ENCODE results near the gene GRB7. TPM values are rescaled to one million over a fixed set of nuclear protein-coding genes. Genes with fewer than 3 reads are reported as not detected.

GRB7 gene
- total and polyA plus RNA-seq, 9 of the 15 experiments (the other 6 are each of a cell fraction or from before 2014, with no cell fraction given) = 0.04 to 6.2 (median 2.2) TPM

DNA sequence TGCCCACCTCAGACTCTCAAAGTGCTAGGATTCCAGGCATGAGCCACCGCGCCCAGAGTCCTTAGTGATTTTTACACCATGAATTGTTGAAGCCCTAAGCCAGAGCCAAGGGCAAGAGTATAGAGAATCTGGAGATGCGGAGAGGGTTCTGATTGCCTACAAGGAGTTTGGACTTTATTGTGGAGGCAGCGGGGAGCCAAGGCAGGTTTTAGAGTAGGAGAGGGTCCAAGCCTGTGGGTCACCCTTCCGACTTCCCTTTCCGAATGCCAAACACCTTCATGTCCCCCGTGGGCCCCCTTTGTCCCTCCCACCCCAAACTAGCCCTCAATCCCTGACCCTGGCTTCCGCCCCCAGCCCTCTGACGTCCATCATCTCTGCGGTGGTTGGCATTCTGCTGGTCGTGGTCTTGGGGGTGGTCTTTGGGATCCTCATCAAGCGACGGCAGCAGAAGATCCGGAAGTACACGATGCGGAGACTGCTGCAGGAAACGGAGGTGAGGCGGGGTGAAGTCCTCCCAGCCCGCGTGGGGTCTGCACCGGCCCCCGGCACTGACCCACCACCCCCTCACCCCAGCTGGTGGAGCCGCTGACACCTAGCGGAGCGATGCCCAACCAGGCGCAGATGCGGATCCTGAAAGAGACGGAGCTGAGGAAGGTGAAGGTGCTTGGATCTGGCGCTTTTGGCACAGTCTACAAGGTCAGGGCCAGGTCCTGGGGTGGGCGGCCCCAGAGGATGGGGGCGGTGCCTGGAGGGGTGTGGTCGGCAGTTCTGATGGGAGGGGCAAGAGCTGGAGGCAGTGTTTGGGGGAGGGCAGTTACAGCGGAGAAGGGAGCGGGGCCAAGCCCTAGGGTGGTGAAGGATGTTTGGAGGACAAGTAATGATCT, 14.5 kb upstream of the GRB7 start (continued):
- TF ChIP-seq, protein P1, sequence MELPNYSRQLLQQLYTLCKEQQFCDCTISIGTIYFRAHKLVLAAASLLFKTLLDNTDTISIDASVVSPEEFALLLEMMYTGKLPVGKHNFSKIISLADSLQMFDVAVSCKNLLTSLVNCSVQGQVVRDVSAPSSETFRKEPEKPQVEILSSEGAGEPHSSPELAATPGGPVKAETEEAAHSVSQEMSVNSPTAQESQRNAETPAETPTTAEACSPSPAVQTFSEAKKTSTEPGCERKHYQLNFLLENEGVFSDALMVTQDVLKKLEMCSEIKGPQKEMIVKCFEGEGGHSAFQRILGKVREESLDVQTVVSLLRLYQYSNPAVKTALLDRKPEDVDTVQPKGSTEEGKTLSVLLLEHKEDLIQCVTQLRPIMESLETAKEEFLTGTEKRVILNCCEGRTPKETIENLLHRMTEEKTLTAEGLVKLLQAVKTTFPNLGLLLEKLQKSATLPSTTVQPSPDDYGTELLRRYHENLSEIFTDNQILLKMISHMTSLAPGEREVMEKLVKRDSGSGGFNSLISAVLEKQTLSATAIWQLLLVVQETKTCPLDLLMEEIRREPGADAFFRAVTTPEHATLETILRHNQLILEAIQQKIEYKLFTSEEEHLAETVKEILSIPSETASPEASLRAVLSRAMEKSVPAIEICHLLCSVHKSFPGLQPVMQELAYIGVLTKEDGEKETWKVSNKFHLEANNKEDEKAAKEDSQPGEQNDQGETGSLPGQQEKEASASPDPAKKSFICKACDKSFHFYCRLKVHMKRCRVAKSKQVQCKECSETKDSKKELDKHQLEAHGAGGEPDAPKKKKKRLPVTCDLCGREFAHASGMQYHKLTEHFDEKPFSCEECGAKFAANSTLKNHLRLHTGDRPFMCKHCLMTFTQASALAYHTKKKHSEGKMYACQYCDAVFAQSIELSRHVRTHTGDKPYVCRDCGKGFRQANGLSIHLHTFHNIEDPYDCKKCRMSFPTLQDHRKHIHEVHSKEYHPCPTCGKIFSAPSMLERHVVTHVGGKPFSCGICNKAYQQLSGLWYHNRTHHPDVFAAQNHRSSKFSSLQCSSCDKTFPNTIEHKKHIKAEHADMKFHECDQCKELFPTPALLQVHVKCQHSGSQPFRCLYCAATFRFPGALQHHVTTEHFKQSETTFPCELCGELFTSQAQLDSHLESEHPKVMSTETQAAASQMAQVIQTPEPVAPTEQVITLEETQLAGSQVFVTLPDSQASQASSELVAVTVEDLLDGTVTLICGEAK (IDR thresholded peaks at IDR 0.05) = peak; percentile 50; the same call in 1 of the 2 replicates
- TF ChIP-seq, protein P1 (CRISPR knock-in tag; IDR thresholded peaks at IDR 0.05) = no peak
- TF ChIP-seq KLF13 (tag; IDR thresholded peaks at IDR 0.05; ENCODE audit: borderline replicate concordance, low read depth) (peak; percentile 86; the same call in 1 of the 2 replicates), PHTF2 (CRISPR knock-in tag; IDR thresholded peaks at IDR 0.05) (no peak), FIP1L1 (IDR thresholded peaks at IDR 0.05; ENCODE audit: low read depth, low read length, poor library complexity, severe bottlenecking) (no peak), ZBTB7A (IDR thresholded peaks at IDR 0.05; ENCODE audit: borderline replicate concordance, control insufficient read depth, low read depth, low read length) (peak; percentile 85), LEF1 (IDR thresholded peaks at IDR 0.05) (0 out of 2 replicates have a peak, but pooled peaks have one; percentile 12), ILF3 (IDR thresholded peaks at IDR 0.05; ENCODE audit: borderline replicate concordance) (no peak), NR2C2 (CRISPR knock-in tag; IDR thresholded peaks at IDR 0.05) (no peak), NR2C2 (tag; IDR thresholded peaks at IDR 0.05) (peak; percentile 55), ZNF785 (CRISPR knock-in tag; IDR thresholded peaks at IDR 0.05) (no peak)
- TF ChIP-seq, protein P2, sequence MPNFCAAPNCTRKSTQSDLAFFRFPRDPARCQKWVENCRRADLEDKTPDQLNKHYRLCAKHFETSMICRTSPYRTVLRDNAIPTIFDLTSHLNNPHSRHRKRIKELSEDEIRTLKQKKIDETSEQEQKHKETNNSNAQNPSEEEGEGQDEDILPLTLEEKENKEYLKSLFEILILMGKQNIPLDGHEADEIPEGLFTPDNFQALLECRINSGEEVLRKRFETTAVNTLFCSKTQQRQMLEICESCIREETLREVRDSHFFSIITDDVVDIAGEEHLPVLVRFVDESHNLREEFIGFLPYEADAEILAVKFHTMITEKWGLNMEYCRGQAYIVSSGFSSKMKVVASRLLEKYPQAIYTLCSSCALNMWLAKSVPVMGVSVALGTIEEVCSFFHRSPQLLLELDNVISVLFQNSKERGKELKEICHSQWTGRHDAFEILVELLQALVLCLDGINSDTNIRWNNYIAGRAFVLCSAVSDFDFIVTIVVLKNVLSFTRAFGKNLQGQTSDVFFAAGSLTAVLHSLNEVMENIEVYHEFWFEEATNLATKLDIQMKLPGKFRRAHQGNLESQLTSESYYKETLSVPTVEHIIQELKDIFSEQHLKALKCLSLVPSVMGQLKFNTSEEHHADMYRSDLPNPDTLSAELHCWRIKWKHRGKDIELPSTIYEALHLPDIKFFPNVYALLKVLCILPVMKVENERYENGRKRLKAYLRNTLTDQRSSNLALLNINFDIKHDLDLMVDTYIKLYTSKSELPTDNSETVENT (CRISPR knock-in tag; IDR thresholded peaks at IDR 0.05) = peak; percentile 9; the same call in 1 of the 2 replicates
- TF ChIP-seq, protein P3, sequence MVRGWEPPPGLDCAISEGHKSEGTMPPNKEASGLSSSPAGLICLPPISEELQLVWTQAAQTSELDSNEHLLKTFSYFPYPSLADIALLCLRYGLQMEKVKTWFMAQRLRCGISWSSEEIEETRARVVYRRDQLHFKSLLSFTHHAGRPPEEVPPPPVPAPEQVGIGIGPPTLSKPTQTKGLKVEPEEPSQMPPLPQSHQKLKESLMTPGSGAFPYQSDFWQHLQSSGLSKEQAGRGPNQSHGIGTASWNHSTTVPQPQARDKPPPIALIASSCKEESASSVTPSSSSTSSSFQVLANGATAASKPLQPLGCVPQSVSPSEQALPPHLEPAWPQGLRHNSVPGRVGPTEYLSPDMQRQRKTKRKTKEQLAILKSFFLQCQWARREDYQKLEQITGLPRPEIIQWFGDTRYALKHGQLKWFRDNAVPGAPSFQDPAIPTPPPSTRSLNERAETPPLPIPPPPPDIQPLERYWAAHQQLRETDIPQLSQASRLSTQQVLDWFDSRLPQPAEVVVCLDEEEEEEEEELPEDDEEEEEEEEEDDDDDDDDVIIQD (CRISPR knock-in tag; IDR thresholded peaks at IDR 0.05) = no peak

Data from K562 (cell line).